Measurements from ENCODE around the gene RNF224.

The RNF224 gene

GRCh38 chr9:137276473-137277328 is 49.4 kb downstream of the RNF224 start:
- H3K27ac ChIP-seq (ENCODE audit: low read length): peak overlapping the region; percentile 58

GRCh38 chr9:137277329-137278041 is 50.2 kb downstream of the RNF224 start, which contains the start of gene TOR4A:
Gene TOR4A (plus strand): TSS chr9:137277726. CDS start chr9:137278690, 964 bp downstream.
- H3K4me1 ChIP-seq (ENCODE audit: low read length): peaks cover 28% of the 10 kb centered on the region
- H3K27me3 ChIP-seq (ENCODE audit: low read depth, low read length): no peaks in the 10 kb centered on the region
- peak within 1 kb of the TSS; percentile 79 for H3K4me2 ChIP-seq (ENCODE audit: low read length)
- H2AFZ ChIP-seq (ENCODE audit: low read depth, low read length): no peak within 1 kb of the TSS
- H3K27ac ChIP-seq (ENCODE audit: low read length): peak within 1 kb of the TSS; percentile 58
- no peaks in the 10 kb centered on the region for H4K20me1 ChIP-seq (ENCODE audit: insufficient read depth, low read length)
- H3K36me3 ChIP-seq (replicated peaks; ENCODE audit: low read depth, low read length): peaks cover 18% of the 10 kb centered on the region
- H3K79me2 ChIP-seq (ENCODE audit: low read length): no peaks in the 10 kb centered on the region
- H3K9me3 ChIP-seq (ENCODE audit: insufficient read depth, low read length): no peaks in the 10 kb centered on the region
- peak within 1 kb of the TSS; percentile 81 for H3K4me3 ChIP-seq (ENCODE audit: low read length)
- peak within 1 kb of the TSS; percentile 84 for H3K9ac ChIP-seq (ENCODE audit: low read length)
- peak; percentile 21 for TF ChIP-seq CTCF (IDR thresholded peaks at IDR 0.05; ENCODE audit: low read depth, low read length)
- no peak for TF ChIP-seq EZH2phosphoT487 (IDR thresholded peaks at IDR 0.05; ENCODE audit: low read depth)

More at GRCh38 chr9:137276473-137277328, 49.4 kb downstream of the RNF224 start:
- TF ChIP-seq CTCF (IDR thresholded peaks at IDR 0.05; ENCODE audit: low read depth, low read length) (no peak), EZH2phosphoT487 (IDR thresholded peaks at IDR 0.05; ENCODE audit: low read depth) (no peak)
- Histone ChIP-seq H3K79me2 (ENCODE audit: low read length) (no peaks in the 10 kb centered on the region), H3K9ac (ENCODE audit: low read length) (peak overlapping the region; percentile 84), H3K4me3 (ENCODE audit: low read length) (peak overlapping the region; percentile 81), H3K36me3 (replicated peaks; ENCODE audit: low read depth, low read length) (peaks cover 18% of the 10 kb centered on the region), H4K20me1 (ENCODE audit: insufficient read depth, low read length) (no peaks in the 10 kb centered on the region), H2AFZ (ENCODE audit: low read depth, low read length) (no peak overlapping the region), H3K9me3 (ENCODE audit: insufficient read depth, low read length) (no peaks in the 10 kb centered on the region), H3K4me1 (ENCODE audit: low read length) (peaks cover 28% of the 10 kb centered on the region), H3K4me2 (ENCODE audit: low read length) (peak overlapping the region; percentile 79), H3K27me3 (ENCODE audit: low read depth, low read length) (no peaks in the 10 kb centered on the region)

GRCh38 chr9:137278061-137278701 is 50.9 kb downstream of the RNF224 start:
- TF ChIP-seq EZH2phosphoT487 (IDR thresholded peaks at IDR 0.05; ENCODE audit: low read depth) (no peak), CTCF (IDR thresholded peaks at IDR 0.05; ENCODE audit: low read depth, low read length) (no peak)
- peak overlapping the region; percentile 79 for H3K4me2 ChIP-seq (ENCODE audit: low read length)
- no peaks in the 10 kb centered on the region for H3K27me3 ChIP-seq (ENCODE audit: low read depth, low read length)
- no peaks in the 10 kb centered on the region for H3K9me3 ChIP-seq (ENCODE audit: insufficient read depth, low read length)
- H4K20me1 ChIP-seq (ENCODE audit: insufficient read depth, low read length): no peaks in the 10 kb centered on the region
- peak overlapping the region; percentile 84 for H3K9ac ChIP-seq (ENCODE audit: low read length)
- peak overlapping the region; percentile 58 for H3K27ac ChIP-seq (ENCODE audit: low read length)
- no peak overlapping the region for H2AFZ ChIP-seq (ENCODE audit: low read depth, low read length)
- peaks cover 28% of the 10 kb centered on the region for H3K4me1 ChIP-seq (ENCODE audit: low read length)
- no peaks in the 10 kb centered on the region for H3K79me2 ChIP-seq (ENCODE audit: low read length)
- peaks cover 15% of the 10 kb centered on the region for H3K36me3 ChIP-seq (replicated peaks; ENCODE audit: low read depth, low read length)
- H3K4me3 ChIP-seq (ENCODE audit: low read length): peak overlapping the region; percentile 81

All from OCI-LY3 (cell line).